Lower leg skin (tissue), 4 donors: ENCODE data around the gene MAMLD1. TPM values are rescaled to one million over a fixed set of nuclear protein-coding genes. Genes with fewer than 3 reads are reported as not detected.

Source experiments
- DNase-seq, 2 donors: peaks; one replicate each; pipeline ENCODE4 v3.0.0-alpha.2; 2019; ENCODE audit warnings: low spot score in 2 of 2
- H3K4me3 ChIP-seq: fragments of 200-600 bp; sonication (generic); 2 replicates; pipeline ENCODE4 v1.5.1; 2017; ENCODE audit warnings: mild to moderate bottlenecking, low read depth; ENCODE audit not compliant: poor library complexity, severe bottlenecking
- POLR2A ChIP-seq, 2 donors: fragments of 450-650 bp; IDR thresholded peaks; one replicate each; pipeline ENCODE4 v1.6.1; 2016 to 2017; ENCODE audit warnings: antibody characterized with exemption in 2 of 2, mild to moderate bottlenecking in 1 of 2, moderate library complexity in 1 of 2
- WGBS, 2 donors: methylation state at CpG; one replicate each; pipeline ENCODE4 v1.1.5; 2018; 5-methylcytosine and 5-hydroxymethylcytosine counted together
- intact Hi-C: fragments of 100-400 bp; cut with DNase I; formaldehyde crosslinking; loops from one replicate; pipeline ENCODE4 v1.15.0; 2023; ENCODE audit warnings: low total_unique reads
- total RNA-seq, 4 donors: library from RNA; depleted of rRNA; stranded (reverse); fragments of >200 nt; gene quantifications; one replicate each; pipeline ENCODE4 v1.1.0, GENCODE V29; 2016
- TF ChIP-seq, protein P1 (sequence below), 3 donors: fragments of 450-650 bp; IDR thresholded peaks; one replicate each; pipeline ENCODE4 v1.5.1; 2016; ENCODE audit warnings: antibody characterized with exemption in 3 of 3, mild to moderate bottlenecking in 3 of 3, moderate library complexity in 2 of 3

The MAMLD1 gene
- total RNA-seq, 4 donors from 2014 or later, result 1.9 to 3.2 (median 2.6) TPM

DNA sequence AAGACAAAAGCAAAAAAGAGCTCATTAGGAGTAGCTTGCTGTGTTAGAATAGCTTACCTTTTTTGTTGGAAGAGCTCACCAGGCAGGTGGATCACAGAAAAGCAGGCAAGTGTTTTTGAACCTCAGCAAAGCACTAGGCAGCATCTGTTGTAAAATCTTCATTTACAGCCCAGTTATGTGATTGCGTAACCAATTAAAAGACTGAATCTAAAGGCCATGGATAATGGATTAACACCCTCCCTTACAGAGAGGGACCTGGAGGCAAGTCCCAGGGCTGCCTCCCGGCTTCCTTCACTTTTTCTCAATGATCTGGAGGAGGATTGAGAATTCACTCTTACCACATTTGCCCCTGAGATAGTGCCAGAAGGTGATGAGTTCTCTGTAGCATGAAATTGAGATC lies 51.1 kb downstream of the MAMLD1 start:
- no peak overlapping the region for H3K4me3 ChIP-seq
- intact Hi-C loops, result no loop called here
- 83 to 85% methylated on average over 2 of the region's 2 CpGs for WGBS, 2 donors
- DNase-seq, result no peak
- TF ChIP-seq, protein P1, sequence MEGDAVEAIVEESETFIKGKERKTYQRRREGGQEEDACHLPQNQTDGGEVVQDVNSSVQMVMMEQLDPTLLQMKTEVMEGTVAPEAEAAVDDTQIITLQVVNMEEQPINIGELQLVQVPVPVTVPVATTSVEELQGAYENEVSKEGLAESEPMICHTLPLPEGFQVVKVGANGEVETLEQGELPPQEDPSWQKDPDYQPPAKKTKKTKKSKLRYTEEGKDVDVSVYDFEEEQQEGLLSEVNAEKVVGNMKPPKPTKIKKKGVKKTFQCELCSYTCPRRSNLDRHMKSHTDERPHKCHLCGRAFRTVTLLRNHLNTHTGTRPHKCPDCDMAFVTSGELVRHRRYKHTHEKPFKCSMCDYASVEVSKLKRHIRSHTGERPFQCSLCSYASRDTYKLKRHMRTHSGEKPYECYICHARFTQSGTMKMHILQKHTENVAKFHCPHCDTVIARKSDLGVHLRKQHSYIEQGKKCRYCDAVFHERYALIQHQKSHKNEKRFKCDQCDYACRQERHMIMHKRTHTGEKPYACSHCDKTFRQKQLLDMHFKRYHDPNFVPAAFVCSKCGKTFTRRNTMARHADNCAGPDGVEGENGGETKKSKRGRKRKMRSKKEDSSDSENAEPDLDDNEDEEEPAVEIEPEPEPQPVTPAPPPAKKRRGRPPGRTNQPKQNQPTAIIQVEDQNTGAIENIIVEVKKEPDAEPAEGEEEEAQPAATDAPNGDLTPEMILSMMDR (IDR thresholded peaks at IDR 0.05), result no peak
- no peak for TF ChIP-seq POLR2A (IDR thresholded peaks at IDR 0.05)

DNA sequence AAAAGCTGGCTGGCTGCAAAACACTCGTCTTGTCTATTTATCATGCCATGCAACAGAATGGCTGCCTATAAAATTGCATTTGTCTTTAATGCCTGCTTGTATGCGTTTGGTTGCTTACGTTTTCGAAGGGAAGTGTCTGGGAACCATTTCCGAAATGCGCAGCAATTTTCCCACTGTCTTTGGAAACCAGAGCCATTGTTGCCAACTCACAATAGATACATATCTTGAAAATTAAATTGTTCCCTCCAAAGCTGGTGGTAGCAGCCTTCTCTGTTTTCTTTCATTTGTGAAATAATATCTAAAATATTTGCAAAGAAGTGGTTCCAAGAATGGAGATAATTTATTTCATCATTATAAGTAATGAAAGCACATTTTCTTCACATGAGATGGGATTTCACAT lies 53.4 kb downstream of the MAMLD1 start:
- H3K4me3 ChIP-seq, result no peak overlapping the region
- WGBS, 2 donors, result 68 to 77% methylated on average over 6 of the region's 6 CpGs
- intact Hi-C loops, result no loop called here
- no peak for TF ChIP-seq POLR2A (IDR thresholded peaks at IDR 0.05)
- TF ChIP-seq, protein P1 (IDR thresholded peaks at IDR 0.05), result no peak
- no peak for DNase-seq

DNA sequence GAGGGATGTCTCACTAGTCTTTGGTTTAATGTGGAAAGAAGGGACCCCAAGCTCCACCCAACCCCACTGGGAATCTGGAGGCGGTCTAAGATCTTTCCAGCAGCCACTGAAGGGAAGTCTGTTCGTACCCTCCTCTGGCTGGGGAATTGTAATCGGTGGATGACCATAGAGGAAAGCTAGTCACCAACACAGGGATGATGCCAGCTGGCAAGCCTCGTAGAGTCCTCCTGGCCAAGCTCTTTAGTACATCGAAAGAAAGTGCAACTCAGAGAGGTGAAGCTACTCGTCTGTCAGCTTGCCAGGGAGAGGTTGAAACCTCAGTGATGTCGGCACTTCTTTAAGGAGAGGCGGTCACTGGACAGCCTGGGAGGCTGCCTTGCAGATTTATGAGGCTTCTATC lies 58.7 kb downstream of the MAMLD1 start:
- TF ChIP-seq, protein P1 (IDR thresholded peaks at IDR 0.05), result no peak
- TF ChIP-seq POLR2A (IDR thresholded peaks at IDR 0.05), result no peak
- intact Hi-C loops, result no loop called here
- 59 to 80% methylated on average over 3 to 8 of the region's 8 CpGs for WGBS, 2 donors
- H3K4me3 ChIP-seq, result no peak overlapping the region
- DNase-seq, result no peak

DNA sequence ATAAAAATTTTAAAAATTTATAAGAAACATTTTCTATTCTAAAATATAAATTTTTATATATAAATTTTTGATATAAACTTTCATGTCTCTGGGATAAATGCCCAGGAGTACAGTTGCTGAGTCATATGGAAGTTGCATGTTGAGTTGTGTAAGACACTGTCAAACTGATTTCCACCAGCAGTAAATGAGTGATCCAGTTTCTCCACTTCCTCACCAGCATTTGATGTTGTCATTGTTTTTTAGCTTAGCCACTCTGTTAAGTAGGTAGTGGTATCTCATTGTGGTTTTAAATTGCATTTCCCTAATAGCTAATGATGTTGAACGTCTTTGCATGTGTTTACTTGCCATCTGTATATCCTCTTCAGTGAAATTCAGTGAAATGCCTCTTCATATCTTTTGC lies 66.5 kb downstream of the MAMLD1 start:
- DNase-seq, result no peak
- TF ChIP-seq, protein P1 (IDR thresholded peaks at IDR 0.05), result no peak
- TF ChIP-seq POLR2A (IDR thresholded peaks at IDR 0.05), result no peak
- 41 to 57% methylated on average over 1 of the region's 1 CpG for WGBS, 2 donors
- intact Hi-C loops, result no loop called here
- H3K4me3 ChIP-seq, result no peak overlapping the region

DNA sequence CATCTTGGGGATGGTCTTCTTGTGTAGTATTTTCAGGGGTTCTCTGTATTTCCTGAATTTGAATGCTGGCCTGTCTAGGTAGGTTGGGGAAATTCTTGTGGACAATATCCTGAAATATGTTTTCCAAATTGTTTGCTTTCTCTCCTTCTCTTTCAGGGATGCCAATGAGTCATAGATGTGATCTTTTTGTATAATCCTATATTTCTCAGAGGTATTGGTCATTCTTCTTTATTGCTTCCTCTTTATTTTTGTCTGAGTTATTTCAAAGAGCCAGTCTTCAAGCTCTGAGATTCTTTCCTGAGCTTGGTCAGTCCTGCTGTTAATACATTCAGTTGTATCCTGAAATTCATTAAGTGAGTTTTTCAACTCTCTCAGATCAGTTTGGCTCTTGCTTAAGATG lies 73.1 kb downstream of the MAMLD1 start:
- no peak for TF ChIP-seq POLR2A (IDR thresholded peaks at IDR 0.05)
- TF ChIP-seq, protein P1 (IDR thresholded peaks at IDR 0.05), result no peak
- DNase-seq, result no peak
- no peak overlapping the region for H3K4me3 ChIP-seq
- intact Hi-C loops, result no loop called here

DNA sequence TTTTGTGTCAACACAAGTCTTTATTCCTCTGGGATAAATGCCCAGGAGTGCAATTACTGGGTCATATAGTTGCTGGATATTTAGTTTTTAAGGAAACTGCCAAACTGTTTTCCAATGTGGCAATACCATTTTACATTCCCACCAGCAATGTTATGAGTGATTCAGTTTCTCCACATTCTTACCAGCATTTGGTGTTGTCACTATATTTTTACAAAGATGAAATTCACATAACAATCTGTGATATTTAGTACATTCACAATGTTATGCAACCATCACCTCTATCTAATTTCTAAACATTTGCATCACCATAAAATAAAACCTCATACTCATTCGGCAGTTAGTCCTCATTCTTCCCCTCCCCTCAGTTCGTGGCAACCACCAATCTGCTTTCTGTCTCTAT lies 75.0 kb downstream of the MAMLD1 start:
- WGBS, 2 donors, result 75 to 97% methylated on average over 2 of the region's 2 CpGs
- TF ChIP-seq POLR2A (IDR thresholded peaks at IDR 0.05), result no peak
- TF ChIP-seq, protein P1 (IDR thresholded peaks at IDR 0.05), result no peak
- intact Hi-C loops, result no loop called here
- no peak overlapping the region for H3K4me3 ChIP-seq
- DNase-seq, result no peak
